WTC11 (cell line): ENCODE data around the gene ELP4.
"Not testable (repeated sequence)": the region's sequence is repeated elsewhere in the genome, so short reads cannot be mapped to it uniquely, and the experiment has no call there.

Source experiments
- CTCF ChIP-seq: fragments of 200-600 bp; IDR thresholded peaks from 2 replicates; pipeline ENCODE4 v1.8.0; 2022; ENCODE audit warnings: antibody characterized with exemption
- JUN ChIP-seq: sonication (generic); formaldehyde crosslinking; IDR thresholded peaks from 2 replicates; pipeline ENCODE4 v1.8.0; 2023; ENCODE audit warnings: mild to moderate bottlenecking, missing genetic modification reagents
- MAX ChIP-seq: sonication (generic); formaldehyde crosslinking; IDR thresholded peaks from 2 replicates; pipeline ENCODE4 v1.8.0; 2022; ENCODE audit warnings: mild to moderate bottlenecking, missing genetic modification reagents
- NR3C1 ChIP-seq: sonication (generic); formaldehyde crosslinking; conservative IDR thresholded peaks from 2 replicates; pipeline ENCODE4 v1.8.1; 2023; ENCODE audit warnings: low read depth, mild to moderate bottlenecking, missing genetic modification reagents

- TF ChIP-seq NR3C1 (CRISPR knock-in tag); MAX (CRISPR knock-in tag); CTCF; JUN: not testable (repeated sequence)
These were observed 231.3 kb downstream of the ELP4 start for GRCh38 chr11:31740731-31741368.
